ENCODE data around the gene BRSK1.

Gene BRSK1

GRCh38 chr19:55283548-55284377 is at the start of gene BRSK1:
Gene BRSK1, plus strand, starts transcription at chr19:55283997. Its CDS starts 446 bp downstream, at chr19:55284443.
- no peaks in the 10 kb centered on the region for H3K27me3 ChIP-seq (ENCODE audit: control insufficient read depth, insufficient read depth, low read length)
- H3K4me3 ChIP-seq (ENCODE audit: low read depth, low read length), result peak within 1 kb of the TSS; percentile 43
- peaks cover 13% of the 10 kb centered on the region for H3K36me3 ChIP-seq (ENCODE audit: control insufficient read depth, insufficient read depth, low read length)
- peaks cover 6% of the 10 kb centered on the region for H3K4me1 ChIP-seq (ENCODE audit: control insufficient read depth, insufficient read depth, low read length)
- H3K9ac ChIP-seq (ENCODE audit: low read depth, low read length), result peak within 1 kb of the TSS; percentile 54
- no peaks in the 10 kb centered on the region for H3K9me3 ChIP-seq (ENCODE audit: control insufficient read depth, insufficient read depth, low read length)

- no peak overlapping the region for H3K4me3 ChIP-seq (ENCODE audit: low read depth, low read length)
- no peaks in the 10 kb centered on the region for H3K9me3 ChIP-seq (ENCODE audit: control insufficient read depth, insufficient read depth, low read length)
- no peak overlapping the region for H3K9ac ChIP-seq (ENCODE audit: low read depth, low read length)
- no peaks in the 10 kb centered on the region for H3K27me3 ChIP-seq (ENCODE audit: control insufficient read depth, insufficient read depth, low read length)
- H3K36me3 ChIP-seq (ENCODE audit: control insufficient read depth, insufficient read depth, low read length), result peaks cover 55% of the 10 kb centered on the region
- no peaks in the 10 kb centered on the region for H3K4me1 ChIP-seq (ENCODE audit: control insufficient read depth, insufficient read depth, low read length)
These were observed 45.8 kb upstream of the BRSK1 start for GRCh38 chr19:55238030-55238429.

- H3K27me3 ChIP-seq (ENCODE audit: control insufficient read depth, insufficient read depth, low read length), result no peaks in the 10 kb centered on the region
- H3K4me1 ChIP-seq (ENCODE audit: control insufficient read depth, insufficient read depth, low read length), result no peaks in the 10 kb centered on the region
- H3K9me3 ChIP-seq (ENCODE audit: control insufficient read depth, insufficient read depth, low read length), result no peaks in the 10 kb centered on the region
- no peak overlapping the region for H3K9ac ChIP-seq (ENCODE audit: low read depth, low read length)
- no peak overlapping the region for H3K4me3 ChIP-seq (ENCODE audit: low read depth, low read length)
- H3K36me3 ChIP-seq (ENCODE audit: control insufficient read depth, insufficient read depth, low read length), result peaks cover 56% of the 10 kb centered on the region
These were observed 44.8 kb upstream of the BRSK1 start for GRCh38 chr19:55239004-55239403.

- Histone ChIP-seq H3K9ac (ENCODE audit: low read depth, low read length) (no peak overlapping the region), H3K4me3 (ENCODE audit: low read depth, low read length) (no peak overlapping the region), H3K36me3 (ENCODE audit: control insufficient read depth, insufficient read depth, low read length) (peaks cover 65% of the 10 kb centered on the region), H3K27me3 (ENCODE audit: control insufficient read depth, insufficient read depth, low read length) (no peaks in the 10 kb centered on the region), H3K4me1 (ENCODE audit: control insufficient read depth, insufficient read depth, low read length) (no peaks in the 10 kb centered on the region), H3K9me3 (ENCODE audit: control insufficient read depth, insufficient read depth, low read length) (no peaks in the 10 kb centered on the region)
These were observed 43.1 kb upstream of the BRSK1 start for GRCh38 chr19:55240713-55241020.

- Histone ChIP-seq H3K36me3 (ENCODE audit: control insufficient read depth, insufficient read depth, low read length) (peaks cover 63% of the 10 kb centered on the region), H3K9ac (ENCODE audit: low read depth, low read length) (no peak overlapping the region)
These were observed 42.5 kb upstream of the BRSK1 start for GRCh38 chr19:55241143-55241934.

GRCh38 chr19:55241935-55242464 is 41.8 kb upstream of the BRSK1 start:
- Histone ChIP-seq H3K9me3 (ENCODE audit: control insufficient read depth, insufficient read depth, low read length) (no peaks in the 10 kb centered on the region), H3K4me1 (ENCODE audit: control insufficient read depth, insufficient read depth, low read length) (no peaks in the 10 kb centered on the region), H3K36me3 (ENCODE audit: control insufficient read depth, insufficient read depth, low read length) (peaks cover 63% of the 10 kb centered on the region), H3K27me3 (ENCODE audit: control insufficient read depth, insufficient read depth, low read length) (no peaks in the 10 kb centered on the region), H3K4me3 (ENCODE audit: low read depth, low read length) (no peak overlapping the region), H3K9ac (ENCODE audit: low read depth, low read length) (no peak overlapping the region)

More at GRCh38 chr19:55241143-55241934, 42.5 kb upstream of the BRSK1 start:
- Histone ChIP-seq H3K4me3 (ENCODE audit: low read depth, low read length) (no peak overlapping the region), H3K27me3 (ENCODE audit: control insufficient read depth, insufficient read depth, low read length) (no peaks in the 10 kb centered on the region), H3K9me3 (ENCODE audit: control insufficient read depth, insufficient read depth, low read length) (no peaks in the 10 kb centered on the region), H3K4me1 (ENCODE audit: control insufficient read depth, insufficient read depth, low read length) (no peaks in the 10 kb centered on the region)

GRCh38 chr19:55242517-55242916 is 41.3 kb upstream of the BRSK1 start:
- Histone ChIP-seq H3K4me3 (ENCODE audit: low read depth, low read length) (no peak overlapping the region), H3K27me3 (ENCODE audit: control insufficient read depth, insufficient read depth, low read length) (no peaks in the 10 kb centered on the region), H3K4me1 (ENCODE audit: control insufficient read depth, insufficient read depth, low read length) (no peaks in the 10 kb centered on the region), H3K9ac (ENCODE audit: low read depth, low read length) (no peak overlapping the region), H3K36me3 (ENCODE audit: control insufficient read depth, insufficient read depth, low read length) (peaks cover 62% of the 10 kb centered on the region), H3K9me3 (ENCODE audit: control insufficient read depth, insufficient read depth, low read length) (no peaks in the 10 kb centered on the region)

GRCh38 chr19:55244004-55244680 is 39.7 kb upstream of the BRSK1 start:
- Histone ChIP-seq H3K9ac (ENCODE audit: low read depth, low read length) (no peak overlapping the region), H3K4me3 (ENCODE audit: low read depth, low read length) (no peak overlapping the region), H3K9me3 (ENCODE audit: control insufficient read depth, insufficient read depth, low read length) (no peaks in the 10 kb centered on the region), H3K27me3 (ENCODE audit: control insufficient read depth, insufficient read depth, low read length) (no peaks in the 10 kb centered on the region), H3K4me1 (ENCODE audit: control insufficient read depth, insufficient read depth, low read length) (no peaks in the 10 kb centered on the region), H3K36me3 (ENCODE audit: control insufficient read depth, insufficient read depth, low read length) (peaks cover 58% of the 10 kb centered on the region)

GRCh38 chr19:55245236-55245904 is 38.4 kb upstream of the BRSK1 start:
- Histone ChIP-seq H3K9me3 (ENCODE audit: control insufficient read depth, insufficient read depth, low read length) (no peaks in the 10 kb centered on the region), H3K4me1 (ENCODE audit: control insufficient read depth, insufficient read depth, low read length) (no peaks in the 10 kb centered on the region), H3K4me3 (ENCODE audit: low read depth, low read length) (no peak overlapping the region), H3K9ac (ENCODE audit: low read depth, low read length) (no peak overlapping the region), H3K27me3 (ENCODE audit: control insufficient read depth, insufficient read depth, low read length) (no peaks in the 10 kb centered on the region), H3K36me3 (ENCODE audit: control insufficient read depth, insufficient read depth, low read length) (peaks cover 51% of the 10 kb centered on the region)

- Histone ChIP-seq H3K27me3 (ENCODE audit: control insufficient read depth, insufficient read depth, low read length) (no peaks in the 10 kb centered on the region), H3K9me3 (ENCODE audit: control insufficient read depth, insufficient read depth, low read length) (no peaks in the 10 kb centered on the region), H3K4me3 (ENCODE audit: low read depth, low read length) (no peak overlapping the region), H3K9ac (ENCODE audit: low read depth, low read length) (no peak overlapping the region), H3K4me1 (ENCODE audit: control insufficient read depth, insufficient read depth, low read length) (no peaks in the 10 kb centered on the region), H3K36me3 (ENCODE audit: control insufficient read depth, insufficient read depth, low read length) (peaks cover 40% of the 10 kb centered on the region)
These were observed 37.0 kb upstream of the BRSK1 start for GRCh38 chr19:55246462-55247451.

All from iPS-15b (cell line).